ENCODE data around the gene ACO1. TPM values are rescaled to one million over a fixed set of nuclear protein-coding genes. Genes with fewer than 3 reads are reported as not detected.

Gene ACO1
- polyA plus RNA-seq, 3 donors, result 2.9 to 12.5 (median 10.5) TPM

DNA sequence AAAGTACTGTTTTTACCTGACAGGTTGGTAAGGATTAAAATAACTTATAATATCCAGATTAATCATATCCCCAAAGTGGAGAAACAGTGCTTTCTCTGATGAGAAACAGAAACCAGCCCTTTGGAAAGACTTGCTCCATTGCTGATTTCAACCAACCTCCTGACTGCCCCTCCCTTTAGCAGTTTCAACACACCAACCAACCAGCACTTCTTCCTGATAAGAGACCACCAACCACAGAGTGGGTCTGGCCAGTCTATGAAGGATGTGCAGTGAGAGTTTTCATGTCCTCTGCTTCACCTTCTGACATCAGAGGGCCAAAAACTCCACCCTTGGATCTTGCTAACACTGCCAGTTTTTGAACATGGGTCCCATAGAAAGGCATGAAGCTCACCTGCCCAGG is 113.5 kb downstream of the ACO1 start:
- Histone ChIP-seq H3K4me3 (replicated peaks in 1 of 3; ENCODE audit: low read depth in 2 of 3, low read length in 3 of 3) (no peak overlapping the region), H3K9ac (ENCODE audit: insufficient read depth, low read length, poor library complexity, severe bottlenecking) (no peak overlapping the region), H3K4me2 (replicated peaks; ENCODE audit: extremely low read depth, low read length, poor library complexity, severe bottlenecking) (no peak overlapping the region), H3K27me3 (ENCODE audit: control insufficient read depth in 2 of 2, insufficient read depth in 2 of 2, low read length in 2 of 2) (no peaks in the 10 kb centered on the region), H3K36me3 (replicated peaks in 1 of 2; ENCODE audit: control insufficient read depth in 1 of 2, insufficient read depth in 2 of 2, low read length in 2 of 2) (peaks cover 34 to 66% of the 10 kb centered on the region in 2 donors), H4K20me1 (ENCODE audit: insufficient read depth, low read length) (peaks cover 19% of the 10 kb centered on the region), H3K4me1 (ENCODE audit: control insufficient read depth in 1 of 2, insufficient read depth in 2 of 2, low read length in 2 of 2) (no peaks in the 10 kb centered on the region), H3K27ac (ENCODE audit: low read depth in 1 of 2, low read length in 2 of 2) (no peak overlapping the region), H2AFZ (ENCODE audit: insufficient read depth, low read depth, low read length, poor library complexity, severe bottlenecking) (no peak overlapping the region), H3K9me3 (replicated peaks in 1 of 2; ENCODE audit: control insufficient read depth in 1 of 2, insufficient read depth in 1 of 2, low read length in 2 of 2) (no peaks in the 10 kb centered on the region), H3K79me2 (ENCODE audit: insufficient read depth, low read length) (no peaks in the 10 kb centered on the region)
- H3K9me3 Mint-ChIP-seq, result peaks cover 0 to 4% (median 2%) of the 10 kb centered on the region in 7 donors
- H3K4me1 Mint-ChIP-seq, result no peaks in the 10 kb centered on the region
- DNase-seq, result no peak
- H3K4me3 Mint-ChIP-seq, result no peak overlapping the region
- H3K27me3 Mint-ChIP-seq (ENCODE audit: low read depth in 3 of 3), result peaks cover 0 to 2% (median under 1%) of the 10 kb centered on the region in 3 donors
- TF ChIP-seq, protein P1, sequence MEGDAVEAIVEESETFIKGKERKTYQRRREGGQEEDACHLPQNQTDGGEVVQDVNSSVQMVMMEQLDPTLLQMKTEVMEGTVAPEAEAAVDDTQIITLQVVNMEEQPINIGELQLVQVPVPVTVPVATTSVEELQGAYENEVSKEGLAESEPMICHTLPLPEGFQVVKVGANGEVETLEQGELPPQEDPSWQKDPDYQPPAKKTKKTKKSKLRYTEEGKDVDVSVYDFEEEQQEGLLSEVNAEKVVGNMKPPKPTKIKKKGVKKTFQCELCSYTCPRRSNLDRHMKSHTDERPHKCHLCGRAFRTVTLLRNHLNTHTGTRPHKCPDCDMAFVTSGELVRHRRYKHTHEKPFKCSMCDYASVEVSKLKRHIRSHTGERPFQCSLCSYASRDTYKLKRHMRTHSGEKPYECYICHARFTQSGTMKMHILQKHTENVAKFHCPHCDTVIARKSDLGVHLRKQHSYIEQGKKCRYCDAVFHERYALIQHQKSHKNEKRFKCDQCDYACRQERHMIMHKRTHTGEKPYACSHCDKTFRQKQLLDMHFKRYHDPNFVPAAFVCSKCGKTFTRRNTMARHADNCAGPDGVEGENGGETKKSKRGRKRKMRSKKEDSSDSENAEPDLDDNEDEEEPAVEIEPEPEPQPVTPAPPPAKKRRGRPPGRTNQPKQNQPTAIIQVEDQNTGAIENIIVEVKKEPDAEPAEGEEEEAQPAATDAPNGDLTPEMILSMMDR (IDR thresholded peaks at IDR 0.05), result no peak
- peaks cover 57 to 68% of the 10 kb centered on the region in 2 donors for H3K36me3 Mint-ChIP-seq
- intact Hi-C loops (cut with micrococcal nuclease), result no loop called here
- peak overlapping the region in 1 of 7 donors; percentile 58 for H3K27ac Mint-ChIP-seq

DNA sequence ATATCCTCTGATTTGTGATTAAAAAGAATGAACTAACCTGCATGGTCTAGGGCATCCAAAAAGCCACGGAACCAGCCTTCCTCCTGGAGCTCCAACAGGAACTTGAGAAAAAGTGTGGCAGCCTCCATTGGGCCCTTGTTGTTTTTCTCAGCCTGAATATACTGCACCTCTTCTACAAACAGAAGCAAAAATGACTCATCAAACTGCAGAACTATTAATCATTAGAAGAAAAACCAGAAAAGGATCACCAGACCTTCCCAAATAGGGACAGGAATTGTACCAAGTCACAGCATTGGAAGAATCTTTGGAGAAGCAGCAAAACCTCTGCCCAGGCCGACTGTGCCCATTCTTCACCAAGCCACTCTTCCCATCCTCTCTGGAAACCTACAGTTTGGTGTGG is 116.3 kb downstream of the ACO1 start:
- peak overlapping the region in 1 of 7 donors; percentile 26 for H3K27ac Mint-ChIP-seq
- peaks cover 30 to 55% of the 10 kb centered on the region in 2 donors for H3K36me3 ChIP-seq (replicated peaks in 1 of 2; ENCODE audit: control insufficient read depth in 1 of 2, insufficient read depth in 2 of 2, low read length in 2 of 2)
- peaks cover 0 to 2% (median 2%) of the 10 kb centered on the region in 3 donors for H3K27me3 Mint-ChIP-seq (ENCODE audit: low read depth in 3 of 3)
- H3K4me3 ChIP-seq (replicated peaks in 1 of 3; ENCODE audit: low read depth in 2 of 3, low read length in 3 of 3), result no peak overlapping the region
- H3K4me3 Mint-ChIP-seq, result no peak overlapping the region
- H3K27ac ChIP-seq (ENCODE audit: low read depth in 1 of 2, low read length in 2 of 2), result no peak overlapping the region
- intact Hi-C loops (cut with micrococcal nuclease), result no loop called here
- H3K27me3 ChIP-seq (ENCODE audit: control insufficient read depth in 2 of 2, insufficient read depth in 2 of 2, low read length in 2 of 2), result no peaks in the 10 kb centered on the region
- peaks cover 46 to 54% of the 10 kb centered on the region in 2 donors for H3K36me3 Mint-ChIP-seq
- H3K9me3 ChIP-seq (replicated peaks in 1 of 2; ENCODE audit: control insufficient read depth in 1 of 2, insufficient read depth in 1 of 2, low read length in 2 of 2), result no peaks in the 10 kb centered on the region
- H2AFZ ChIP-seq (ENCODE audit: insufficient read depth, low read depth, low read length, poor library complexity, severe bottlenecking), result no peak overlapping the region
- no peak overlapping the region for H3K4me2 ChIP-seq (replicated peaks; ENCODE audit: extremely low read depth, low read length, poor library complexity, severe bottlenecking)
- H4K20me1 ChIP-seq (ENCODE audit: insufficient read depth, low read length), result peaks cover 42% of the 10 kb centered on the region
- no peaks in the 10 kb centered on the region for H3K79me2 ChIP-seq (ENCODE audit: insufficient read depth, low read length)
- TF ChIP-seq, protein P1 (IDR thresholded peaks at IDR 0.05), result no peak
- no peaks in the 10 kb centered on the region for H3K4me1 ChIP-seq (ENCODE audit: control insufficient read depth in 1 of 2, insufficient read depth in 2 of 2, low read length in 2 of 2)
- H3K9me3 Mint-ChIP-seq, result peaks cover 0 to 4% (median 2%) of the 10 kb centered on the region in 7 donors
- no peaks in the 10 kb centered on the region for H3K4me1 Mint-ChIP-seq
- 80% methylated on average over 1 of the region's 2 CpGs for WGBS (ENCODE audit: insufficient coverage)
- no peak for DNase-seq
- no peak overlapping the region for H3K9ac ChIP-seq (ENCODE audit: insufficient read depth, low read length, poor library complexity, severe bottlenecking)

All from CD14-positive monocyte (primary cell).